GM12873 (cell line): Measurements from ENCODE around the gene DIAPH3.

Experiments used
- TF ChIP-seq, protein P1 (sequence below): IDR thresholded peaks from 2 replicates; pipeline ENCODE4 v1.5.1; 2012; ENCODE audit warnings: low read depth, mild to moderate bottlenecking, moderate library complexity, low read length, control low read depth; ENCODE audit not compliant: insufficient read depth; ENCODE audit errors: missing control alignments

DIAPH3 gene

DNA sequence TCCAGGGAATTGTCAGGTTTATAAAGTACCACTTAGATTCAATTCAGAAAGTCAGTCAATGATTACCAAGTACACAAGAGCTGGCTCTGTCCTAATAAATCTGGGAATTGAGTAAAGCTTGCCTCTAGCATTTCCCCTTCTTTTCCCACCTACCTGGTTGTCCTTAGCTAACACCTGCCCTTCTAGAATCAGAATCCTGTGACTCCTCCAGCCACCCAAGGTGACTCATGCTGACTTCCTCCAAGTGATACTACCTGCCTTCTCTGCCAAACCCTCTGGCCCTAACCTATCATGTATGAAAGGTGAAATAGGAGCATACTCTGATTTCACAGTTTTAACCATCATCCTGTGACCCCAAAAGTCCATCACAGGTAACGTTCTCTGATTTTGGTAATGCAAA lies 151.2 kb downstream of the DIAPH3 start:
- TF ChIP-seq, protein P1, sequence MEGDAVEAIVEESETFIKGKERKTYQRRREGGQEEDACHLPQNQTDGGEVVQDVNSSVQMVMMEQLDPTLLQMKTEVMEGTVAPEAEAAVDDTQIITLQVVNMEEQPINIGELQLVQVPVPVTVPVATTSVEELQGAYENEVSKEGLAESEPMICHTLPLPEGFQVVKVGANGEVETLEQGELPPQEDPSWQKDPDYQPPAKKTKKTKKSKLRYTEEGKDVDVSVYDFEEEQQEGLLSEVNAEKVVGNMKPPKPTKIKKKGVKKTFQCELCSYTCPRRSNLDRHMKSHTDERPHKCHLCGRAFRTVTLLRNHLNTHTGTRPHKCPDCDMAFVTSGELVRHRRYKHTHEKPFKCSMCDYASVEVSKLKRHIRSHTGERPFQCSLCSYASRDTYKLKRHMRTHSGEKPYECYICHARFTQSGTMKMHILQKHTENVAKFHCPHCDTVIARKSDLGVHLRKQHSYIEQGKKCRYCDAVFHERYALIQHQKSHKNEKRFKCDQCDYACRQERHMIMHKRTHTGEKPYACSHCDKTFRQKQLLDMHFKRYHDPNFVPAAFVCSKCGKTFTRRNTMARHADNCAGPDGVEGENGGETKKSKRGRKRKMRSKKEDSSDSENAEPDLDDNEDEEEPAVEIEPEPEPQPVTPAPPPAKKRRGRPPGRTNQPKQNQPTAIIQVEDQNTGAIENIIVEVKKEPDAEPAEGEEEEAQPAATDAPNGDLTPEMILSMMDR = no peak

DNA sequence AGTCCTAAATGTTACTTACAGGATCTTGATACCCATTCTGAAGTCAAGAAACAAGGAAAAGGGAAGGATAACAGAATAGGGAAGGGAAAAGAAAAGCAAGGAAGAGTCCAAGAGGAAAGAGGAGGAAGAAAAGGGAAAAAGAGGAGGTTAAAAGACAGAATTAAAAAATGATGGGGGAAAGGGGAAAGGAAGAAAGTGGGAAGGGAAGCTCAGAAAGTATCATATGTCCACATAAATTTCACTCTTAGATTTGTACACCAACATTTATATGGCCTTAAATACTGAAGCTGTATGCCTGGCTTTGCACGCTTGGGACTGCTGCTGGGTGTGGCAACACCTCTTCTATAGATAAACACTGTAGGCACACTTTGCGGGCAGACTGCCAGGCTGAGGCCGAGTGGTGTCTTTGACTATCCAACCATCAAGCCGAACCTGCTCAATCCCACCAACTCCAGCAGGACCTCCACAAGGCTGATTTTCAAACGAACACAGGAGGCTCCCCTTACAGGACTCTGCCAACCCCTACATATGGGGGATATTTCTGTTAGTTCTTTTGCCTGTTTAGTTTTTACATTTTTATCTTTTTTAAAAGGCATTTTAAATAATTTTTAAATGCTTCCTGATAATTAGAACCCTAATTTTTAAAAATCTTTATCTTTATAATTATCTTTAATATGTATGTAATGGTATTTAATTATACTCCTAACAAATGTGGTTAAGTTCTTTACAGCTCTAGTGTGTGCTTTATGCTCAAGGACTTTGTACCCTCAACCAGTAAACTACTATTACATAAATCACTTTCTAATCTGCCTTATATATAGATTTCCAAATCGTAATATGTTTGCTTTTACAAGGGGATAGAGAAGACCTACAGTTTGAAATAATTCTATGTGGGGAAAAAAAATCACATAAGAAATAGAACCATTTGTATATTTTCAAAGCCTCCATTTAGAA lies 154.2 kb downstream of the DIAPH3 start:
- TF ChIP-seq, protein P1 = no peak

DNA sequence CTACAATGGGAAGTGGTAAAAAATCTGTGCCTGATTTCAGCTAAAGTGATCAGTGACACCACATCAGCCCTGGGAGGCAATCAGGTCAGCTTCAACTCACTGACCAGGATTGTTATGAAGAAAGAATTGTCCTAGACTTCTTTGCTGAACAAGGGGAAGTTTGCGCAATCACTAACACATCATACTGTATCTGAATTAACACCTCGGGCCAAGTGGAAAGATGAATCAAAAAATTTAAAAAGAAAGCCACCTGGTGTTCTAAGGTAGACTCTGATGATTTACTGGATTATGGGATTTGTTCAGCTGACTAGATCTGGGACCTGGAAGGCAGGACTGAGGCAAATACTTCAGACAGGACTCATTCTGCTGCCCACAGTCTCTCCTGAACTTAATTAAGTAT lies 161.8 kb downstream of the DIAPH3 start:
- TF ChIP-seq, protein P1 = no peak

DNA sequence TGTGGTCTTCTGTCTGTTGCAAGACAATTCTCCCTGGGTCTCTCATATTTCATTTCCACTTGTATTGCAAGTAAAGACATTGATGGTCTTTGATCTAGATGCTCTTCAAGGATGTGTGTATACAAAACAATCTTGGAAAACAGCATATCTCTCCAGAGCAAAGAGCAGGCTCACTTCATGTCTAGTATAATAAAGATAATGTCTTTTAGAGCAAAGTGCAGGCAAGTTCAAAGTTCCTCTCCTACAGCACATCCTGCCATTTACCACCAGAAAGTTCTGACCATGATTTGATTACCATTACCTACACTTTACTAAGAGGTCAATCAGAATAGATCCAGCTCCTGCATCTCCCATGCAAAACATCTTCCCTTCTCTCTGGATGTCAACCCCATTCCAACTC lies 162.8 kb downstream of the DIAPH3 start:
- TF ChIP-seq, protein P1 = no peak

DNA sequence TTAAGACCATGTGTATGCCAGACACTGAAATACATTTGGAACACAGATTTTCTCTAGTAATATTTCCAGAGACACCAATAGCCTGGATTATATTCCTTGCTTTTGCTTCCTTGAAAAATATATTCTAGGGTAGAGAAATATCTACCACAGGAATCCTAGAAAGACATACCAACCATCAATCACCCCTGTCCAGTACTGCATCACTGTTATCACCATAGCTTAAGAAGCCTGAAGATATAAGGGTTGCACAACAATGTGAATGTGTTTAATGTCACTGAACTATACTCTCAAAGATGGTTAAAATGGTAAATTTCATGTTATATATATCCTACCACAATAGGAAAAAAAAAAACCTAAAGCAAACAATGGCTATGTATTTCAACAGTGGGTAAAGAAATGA lies 163.6 kb downstream of the DIAPH3 start:
- TF ChIP-seq, protein P1 = no peak

DNA sequence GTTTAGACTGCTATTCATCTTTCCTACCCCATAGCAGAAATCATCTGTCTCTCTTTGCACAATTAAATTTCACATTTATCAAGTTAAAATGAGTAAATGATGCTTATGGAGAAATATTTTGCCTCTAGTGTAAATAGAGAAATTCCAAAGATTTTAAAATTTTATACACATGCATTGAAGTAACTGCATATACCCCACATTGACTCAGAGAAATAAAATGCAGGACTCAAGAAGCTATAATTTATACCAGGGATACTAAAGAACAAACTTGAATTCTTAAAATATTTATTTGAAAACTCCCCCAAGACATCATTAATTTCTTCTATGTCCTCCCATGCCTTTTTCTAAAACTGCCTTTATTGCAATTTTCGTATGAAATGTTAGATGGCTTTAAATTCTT lies 165.8 kb downstream of the DIAPH3 start:
- TF ChIP-seq, protein P1 = no peak

DNA sequence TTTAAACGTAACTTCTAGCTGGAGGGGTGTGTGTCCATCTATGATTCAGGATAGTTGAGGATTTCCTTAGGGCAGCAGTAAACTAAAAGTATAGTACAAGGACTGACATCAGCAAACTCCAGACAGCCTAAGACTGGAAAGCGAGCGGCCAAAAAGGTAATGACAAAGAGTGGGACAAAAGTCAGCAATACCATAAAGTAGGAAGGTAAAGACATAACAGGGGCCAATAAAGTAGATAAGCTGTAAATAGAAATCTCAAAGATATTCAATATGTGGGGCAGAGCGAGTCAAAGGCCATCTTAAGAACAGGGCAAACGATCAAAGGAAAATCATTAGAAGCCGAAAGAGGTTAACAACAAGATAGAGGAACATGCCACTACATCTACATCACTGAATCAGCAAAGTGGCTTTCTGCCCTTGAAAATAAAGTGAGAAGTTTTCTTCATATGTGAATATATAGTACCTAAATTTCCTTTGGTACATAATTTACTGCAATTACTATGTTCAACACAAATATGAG lies 167.2 kb downstream of the DIAPH3 start:
- TF ChIP-seq, protein P1 = no peak
